Stimulated activated CD4-positive, alpha-beta T cell treated with anti-CD3 and anti-CD28 coated beads, Interleukin-15, amount 100 ng/mL, for 48 hours (primary cell): Measurements from ENCODE around the gene VPS13C.

Experiments used
- DNase-seq, 2 donors: peaks; one replicate each; pipeline ENCODE4 v3.0.0-alpha.2; 2020; ENCODE audit warnings: low read depth in 2 of 2

VPS13C gene

GRCh38 chr15:61935493-61935892, 124.8 kb downstream of the VPS13C start:
- no peak for DNase-seq

- DNase-seq = no peak
Measured at GRCh38 chr15:61929452-61929851, 130.8 kb downstream of the VPS13C start.

DNA sequence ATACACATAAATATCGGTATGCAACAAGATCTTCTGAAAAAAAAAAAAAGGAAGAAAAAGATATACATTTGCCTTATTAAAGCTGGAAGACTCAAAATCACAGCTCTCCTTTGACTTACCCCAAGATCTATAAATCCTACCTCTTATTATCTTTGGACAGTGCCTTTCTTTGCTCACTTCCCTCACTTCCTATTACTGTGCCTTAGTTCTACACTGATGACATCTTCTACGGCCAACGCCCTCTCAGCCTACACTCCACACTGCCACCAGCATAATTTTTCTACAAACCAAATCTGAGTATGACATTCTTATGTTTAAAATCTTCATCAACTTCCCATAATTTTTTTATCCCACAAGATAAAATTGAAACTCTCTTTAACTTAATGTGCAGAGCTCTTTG, 137.1 kb downstream of the VPS13C start:
- no peak for DNase-seq

DNA sequence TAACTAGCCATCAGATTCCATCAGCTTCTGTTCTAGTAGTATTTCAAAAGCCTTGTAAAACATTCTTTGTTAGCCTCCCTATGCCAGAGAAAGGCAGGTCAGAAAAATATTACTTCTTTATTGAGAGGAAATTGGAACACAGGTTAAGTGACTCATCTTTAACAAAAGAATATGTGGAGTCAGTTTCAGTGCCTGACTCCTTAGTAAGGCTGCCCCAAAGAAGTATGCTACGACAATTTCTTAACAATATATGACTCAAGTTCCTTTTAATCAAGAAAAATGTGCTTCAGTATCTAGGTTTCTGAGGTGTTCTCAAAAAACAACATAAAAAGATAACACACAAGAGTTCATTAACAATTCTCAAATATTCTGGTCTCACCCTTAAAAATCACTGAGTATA, 139.2 kb downstream of the VPS13C start:
- no peak for DNase-seq

DNA sequence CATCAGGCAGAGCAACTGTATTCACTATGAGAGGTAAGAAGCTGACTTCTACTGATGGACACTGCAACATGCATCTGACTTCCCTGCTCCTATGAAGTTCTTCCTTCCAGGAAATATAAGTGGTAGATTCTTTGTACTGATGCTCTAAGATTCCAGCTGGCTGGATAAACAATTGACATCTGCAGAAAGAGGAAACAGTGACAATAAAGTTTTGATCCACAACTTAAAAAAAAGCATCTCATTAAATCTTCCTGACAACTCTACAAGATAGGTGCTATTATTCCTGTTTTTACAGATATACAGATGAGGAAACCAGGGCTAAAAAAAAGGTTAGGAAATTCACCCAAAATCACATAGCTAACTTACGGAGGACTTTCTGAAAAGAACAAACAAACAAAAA, 142.8 kb downstream of the VPS13C start:
- DNase-seq = no peak

DNA sequence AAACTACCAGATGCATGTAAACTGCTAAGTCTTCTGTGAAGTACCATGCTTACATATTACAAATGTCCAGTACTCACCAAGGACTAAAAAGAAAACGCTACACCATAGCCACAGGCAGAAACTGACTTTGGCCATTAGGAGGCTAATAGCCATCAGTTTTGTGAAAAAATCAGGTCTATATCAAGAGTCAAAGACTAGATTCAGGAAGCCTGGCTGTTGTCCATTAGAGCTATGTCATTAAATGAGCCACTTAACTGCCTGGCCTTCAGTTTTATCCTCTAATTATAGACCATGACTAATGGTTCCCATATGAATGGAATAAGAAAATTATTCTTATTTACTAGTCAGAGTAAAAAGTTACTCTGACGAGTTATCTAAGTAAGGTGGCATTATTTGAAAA, 144.1 kb downstream of the VPS13C start:
- no peak for DNase-seq

GRCh38 chr15:61915640-61916039, 144.6 kb downstream of the VPS13C start:
- DNase-seq = no peak

GRCh38 chr15:61910839-61911369, 149.3 kb downstream of the VPS13C start:
- DNase-seq = no peak

DNA sequence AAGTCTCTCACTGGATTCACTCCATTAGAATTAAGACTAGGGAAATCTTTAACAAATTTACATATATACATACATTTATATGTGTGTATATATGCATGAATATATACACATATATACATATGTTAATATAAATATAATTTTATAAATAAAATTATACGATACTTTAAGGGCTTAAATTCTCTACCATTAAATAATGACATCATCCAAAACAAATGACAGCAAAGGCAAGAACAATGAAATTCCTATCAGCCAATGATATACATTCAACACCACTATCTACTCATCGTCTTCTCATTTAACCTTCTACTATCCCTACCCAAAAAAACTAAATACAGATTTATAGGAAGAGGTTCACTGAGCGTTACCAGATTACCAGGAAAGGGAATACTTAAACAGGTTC, 152.0 kb downstream of the VPS13C start:
- no peak for DNase-seq

DNA sequence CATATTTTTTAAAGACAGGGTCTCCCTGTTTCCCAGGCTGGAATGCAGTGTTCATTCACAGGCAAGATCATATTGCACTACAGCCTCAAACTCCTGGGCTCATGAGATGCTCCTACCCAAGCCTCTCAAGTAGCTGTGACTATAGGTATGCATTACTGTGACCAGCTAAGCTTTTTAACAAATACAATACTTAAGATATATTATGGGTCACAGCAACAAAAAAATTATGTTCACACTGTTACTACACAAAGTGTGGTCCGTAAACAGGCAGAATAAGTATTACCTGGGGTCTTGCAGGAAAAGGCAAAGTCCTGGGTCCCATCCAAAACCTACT, 152.5 kb downstream of the VPS13C start:
- no peak for DNase-seq

- no peak for DNase-seq
Measured at GRCh38 chr15:61906961-61907752, 153.1 kb downstream of the VPS13C start.

GRCh38 chr15:61893146-61893545, 167.1 kb downstream of the VPS13C start:
- no peak for DNase-seq

DNA sequence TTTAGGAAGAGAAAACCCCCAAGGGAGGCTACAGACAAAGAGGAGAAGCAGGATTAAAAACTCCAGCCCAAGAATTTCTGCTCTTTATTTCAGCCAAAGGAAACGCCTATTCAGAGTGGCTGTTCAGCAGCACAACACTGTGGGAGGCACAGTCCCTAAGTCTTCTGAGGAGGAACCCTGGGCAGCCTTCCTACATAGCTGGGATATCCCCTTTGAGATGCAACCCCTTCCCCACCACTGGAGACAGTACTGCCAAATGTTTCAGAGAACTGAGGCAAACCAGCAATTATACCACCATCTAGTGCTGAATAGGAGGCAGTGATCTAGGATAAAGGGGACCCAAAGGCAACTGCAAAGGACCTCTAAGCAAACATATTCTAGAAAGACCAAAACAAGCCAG, 168.1 kb downstream of the VPS13C start:
- no peak for DNase-seq

DNA sequence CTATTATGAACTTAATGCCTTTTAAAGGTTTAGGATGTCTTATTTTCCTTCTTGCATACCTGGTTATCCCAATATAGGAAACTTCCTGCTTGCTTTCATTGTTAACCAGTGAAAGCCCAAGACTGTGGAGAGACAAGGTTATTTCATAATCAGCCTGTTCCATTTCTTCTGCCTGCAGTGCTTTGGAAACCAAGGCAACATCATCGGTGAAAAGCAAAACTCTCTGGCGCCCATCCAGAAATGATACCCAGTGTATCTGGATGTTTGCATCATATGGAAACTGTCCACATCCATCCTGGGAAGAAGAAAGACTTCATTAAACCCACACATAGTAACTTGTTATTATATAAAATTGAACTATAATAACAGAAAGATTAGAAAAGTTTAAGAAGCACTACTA, 170.1 kb downstream of the VPS13C start:
- DNase-seq = no peak

DNA sequence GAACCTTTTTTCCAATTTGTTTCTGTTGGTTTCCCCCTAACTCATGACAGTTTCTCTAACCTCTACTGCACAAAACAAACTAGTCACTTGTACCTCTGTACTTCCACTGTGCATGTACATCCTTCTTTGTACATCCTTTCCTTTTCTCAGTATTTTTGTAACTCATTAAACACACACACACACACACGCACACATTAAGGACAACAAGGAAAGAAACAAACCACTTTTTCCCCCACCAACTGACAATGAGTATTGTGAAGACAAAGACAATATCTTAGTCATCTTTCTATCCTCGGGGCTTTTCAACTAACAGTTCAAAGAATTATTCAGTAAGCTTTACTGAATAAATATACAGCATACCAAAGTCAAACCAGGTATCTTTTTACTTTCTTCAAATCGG, 170.5 kb downstream of the VPS13C start:
- DNase-seq = no peak

DNA sequence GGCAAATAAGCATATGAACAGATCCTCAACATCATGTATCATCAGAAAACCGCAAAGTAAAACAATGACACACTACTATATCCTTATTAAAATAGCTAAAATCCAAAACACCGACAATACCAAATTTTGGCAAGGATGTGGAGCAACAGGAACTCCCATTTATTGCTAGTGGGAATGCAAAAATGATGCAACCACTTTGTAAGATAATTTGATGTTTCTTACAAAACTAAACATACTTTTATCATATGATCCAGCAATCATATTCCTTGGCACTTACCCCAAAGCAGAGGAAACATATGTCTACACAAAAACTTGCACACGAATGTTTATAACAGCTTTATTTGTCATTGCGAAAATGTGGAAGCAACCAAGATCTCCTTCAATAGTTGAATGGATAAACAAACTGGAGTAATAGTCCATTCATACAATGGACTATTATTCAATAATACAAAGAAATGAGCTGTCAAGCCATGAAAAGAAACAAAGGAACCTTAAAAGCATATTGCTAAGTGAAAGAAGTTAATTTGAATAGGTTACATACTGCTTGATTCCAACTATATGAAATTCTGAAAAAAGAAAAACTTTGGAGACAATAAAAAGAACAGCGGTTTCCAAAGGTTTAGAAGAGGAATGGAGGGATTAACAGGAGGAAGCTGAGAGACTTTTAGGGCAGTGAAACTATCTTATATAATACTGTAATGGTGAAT, 172.0 kb downstream of the VPS13C start:
- no peak for DNase-seq

- DNase-seq = no peak
Measured at GRCh38 chr15:61880084-61880483, 180.2 kb downstream of the VPS13C start.

- DNase-seq = no peak
Measured at GRCh38 chr15:61879219-61879618, 181.0 kb downstream of the VPS13C start.

DNA sequence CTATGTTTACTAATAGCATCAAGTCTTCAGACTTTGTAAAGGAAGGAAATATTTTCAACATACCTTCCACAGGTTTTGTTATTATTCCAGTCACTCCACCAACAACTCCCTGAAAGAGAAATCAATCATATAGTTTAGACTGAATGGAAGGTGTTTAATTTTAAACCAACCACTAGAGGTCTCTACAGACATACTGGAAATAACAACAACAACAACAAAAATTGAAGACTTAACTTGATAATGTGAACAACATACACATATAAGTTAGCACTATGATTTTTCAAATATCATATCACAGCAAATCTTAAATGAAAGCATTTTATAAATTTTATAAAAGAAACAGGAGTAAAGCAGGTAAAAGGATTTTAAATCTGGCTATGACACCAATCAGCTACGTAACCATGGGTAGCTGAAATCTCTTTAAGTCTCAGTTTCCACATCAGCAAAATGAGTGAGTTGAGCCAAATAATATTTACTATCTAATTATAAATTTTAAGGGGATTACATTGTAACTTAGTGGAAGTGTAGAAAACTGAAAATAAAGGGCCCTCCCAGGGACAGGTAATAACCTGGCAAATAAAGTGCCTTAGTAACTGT, 188.2 kb downstream of the VPS13C start:
- DNase-seq = no peak

- no peak for DNase-seq
Measured at GRCh38 chr15:61869656-61870055, 190.6 kb downstream of the VPS13C start.

DNA sequence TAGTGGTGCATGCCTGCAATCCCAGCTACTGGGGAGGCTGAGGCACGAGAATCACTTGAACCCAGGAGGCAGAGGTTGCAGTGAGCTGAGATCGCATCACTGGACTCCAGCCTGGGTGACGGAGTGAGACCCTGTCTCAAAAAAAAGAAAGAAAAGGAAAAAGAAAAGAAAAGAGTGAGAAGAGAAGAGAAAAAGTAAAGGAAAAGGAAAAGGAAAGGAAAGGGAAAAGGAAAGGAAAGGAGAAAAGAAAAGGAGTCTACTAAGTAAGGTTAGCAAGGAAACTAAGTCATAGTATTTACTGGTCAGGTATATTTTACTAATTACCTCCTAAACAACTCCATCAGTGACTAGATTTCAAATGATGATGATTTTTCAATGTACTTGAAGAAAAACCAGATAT, 198.3 kb downstream of the VPS13C start:
- no peak for DNase-seq

DNA sequence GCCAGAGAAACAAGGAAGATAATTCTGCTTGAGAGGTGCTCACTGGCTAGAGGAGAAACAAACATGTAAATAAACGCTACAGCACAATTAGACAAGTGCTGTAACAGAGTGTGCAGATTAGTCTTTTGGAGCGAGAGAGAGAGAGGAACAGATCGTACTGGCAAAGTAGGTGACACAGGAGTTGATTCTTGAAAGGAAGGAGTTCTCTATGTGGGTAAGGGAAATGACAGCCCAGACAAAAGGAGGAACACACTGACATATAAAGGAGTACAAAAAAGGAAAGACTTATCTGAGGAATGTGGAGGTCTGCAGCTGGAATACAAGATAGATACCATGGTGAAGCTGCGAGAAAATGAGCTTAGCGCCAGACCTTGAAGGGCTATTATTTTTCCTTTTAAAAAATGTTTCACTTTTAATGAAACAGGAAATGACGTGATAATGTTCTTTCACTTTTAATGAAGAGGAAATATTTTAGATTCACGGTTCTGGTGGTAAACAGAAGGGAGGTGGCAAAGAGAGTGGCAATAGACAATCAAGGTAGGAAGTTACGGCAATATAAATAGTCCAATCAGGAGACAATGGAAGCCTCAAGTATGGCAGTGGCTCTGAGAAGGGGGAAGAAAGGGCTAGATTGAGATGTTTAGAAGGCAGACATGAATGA, 202.9 kb downstream of the VPS13C start:
- no peak for DNase-seq
